ENCODE results near the gene PHF21A.

- TF ChIP-seq, protein P1, sequence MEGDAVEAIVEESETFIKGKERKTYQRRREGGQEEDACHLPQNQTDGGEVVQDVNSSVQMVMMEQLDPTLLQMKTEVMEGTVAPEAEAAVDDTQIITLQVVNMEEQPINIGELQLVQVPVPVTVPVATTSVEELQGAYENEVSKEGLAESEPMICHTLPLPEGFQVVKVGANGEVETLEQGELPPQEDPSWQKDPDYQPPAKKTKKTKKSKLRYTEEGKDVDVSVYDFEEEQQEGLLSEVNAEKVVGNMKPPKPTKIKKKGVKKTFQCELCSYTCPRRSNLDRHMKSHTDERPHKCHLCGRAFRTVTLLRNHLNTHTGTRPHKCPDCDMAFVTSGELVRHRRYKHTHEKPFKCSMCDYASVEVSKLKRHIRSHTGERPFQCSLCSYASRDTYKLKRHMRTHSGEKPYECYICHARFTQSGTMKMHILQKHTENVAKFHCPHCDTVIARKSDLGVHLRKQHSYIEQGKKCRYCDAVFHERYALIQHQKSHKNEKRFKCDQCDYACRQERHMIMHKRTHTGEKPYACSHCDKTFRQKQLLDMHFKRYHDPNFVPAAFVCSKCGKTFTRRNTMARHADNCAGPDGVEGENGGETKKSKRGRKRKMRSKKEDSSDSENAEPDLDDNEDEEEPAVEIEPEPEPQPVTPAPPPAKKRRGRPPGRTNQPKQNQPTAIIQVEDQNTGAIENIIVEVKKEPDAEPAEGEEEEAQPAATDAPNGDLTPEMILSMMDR (IDR thresholded peaks at IDR 0.05; ENCODE audit: insufficient read depth, low read length, poor library complexity, severe bottlenecking) = no peak
- TF ChIP-seq EZH2phosphoT487 (conservative IDR thresholded peaks at IDR 0.05; ENCODE audit: low read length) = no peak
Measured at GRCh38 chr11:45905095-45905494, 216.2 kb downstream of the PHF21A start.
